ENCODE results near the gene TSPAN11. TPM values are rescaled to one million over a fixed set of nuclear protein-coding genes. Genes with fewer than 3 reads are reported as not detected.

Gene TSPAN11
- total and polyA plus RNA-seq, 2 donors (not counting 1 experiment from before 2014, with no cell fraction given): not detected

DNA sequence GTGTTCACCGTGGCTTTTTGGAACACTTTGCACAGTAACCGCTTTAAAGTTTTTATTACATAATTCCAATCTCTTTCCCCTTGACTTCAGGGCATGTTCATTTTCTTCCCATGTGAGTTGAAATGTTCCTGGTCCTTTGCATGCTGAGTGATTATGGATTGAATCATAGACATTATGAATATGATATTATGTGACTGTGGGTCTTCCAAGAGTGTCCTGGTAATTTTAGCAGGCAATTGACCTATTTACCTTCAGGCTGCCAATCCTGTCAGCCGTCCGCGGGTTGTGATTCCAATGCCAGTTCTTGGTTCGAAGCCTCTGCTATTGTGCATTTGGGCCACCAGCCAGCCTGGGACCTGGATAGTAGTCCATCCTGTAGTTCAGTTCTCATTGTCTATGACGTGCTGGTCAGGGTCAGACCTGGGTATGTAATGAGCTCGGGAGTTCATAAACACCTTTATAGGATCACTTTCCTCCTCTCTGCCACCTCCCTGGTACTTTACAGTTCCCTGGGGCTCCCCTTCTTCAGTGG lies 114.6 kb downstream of the TSPAN11 start:
- Mint-ChIP-seq H3K4me1 (no peaks in the 10 kb centered on the region), H3K27ac (no peak overlapping the region), H3K27me3 (no peaks in the 10 kb centered on the region), H3K9me3 (ENCODE audit: insufficient read depth) (no peaks in the 10 kb centered on the region), H3K4me3 (no peak overlapping the region)
- no peak overlapping the region for H2AFZ ChIP-seq (ENCODE audit: insufficient read depth, low read depth, low read length, poor library complexity, severe bottlenecking)
- H3K9me3 ChIP-seq (ENCODE audit: control extremely low read depth in 1 of 3, control insufficient read depth in 2 of 3, insufficient read depth in 1 of 3, low read length in 2 of 3): no peaks in the 10 kb centered on the region
- CTCF ChIA-PET: no interaction called here
- no peaks in the 10 kb centered on the region for H4K20me1 ChIP-seq (ENCODE audit: control insufficient read depth, insufficient read depth, low read length, poor library complexity, severe bottlenecking)
- POLR2A ChIA-PET: no interaction called here
- no peak overlapping the region for H3K9ac ChIP-seq (ENCODE audit: low read length)
- H3K79me2 ChIP-seq (ENCODE audit: control insufficient read depth, insufficient read depth, low read length): no peaks in the 10 kb centered on the region
- H3K4me3 ChIP-seq (ENCODE audit: control extremely low read depth in 1 of 5, extremely low read depth in 1 of 5, insufficient read depth in 1 of 5, low read depth in 2 of 5, low read length in 4 of 5): no peak overlapping the region
- no peak overlapping the region for H3K27ac ChIP-seq (ENCODE audit: low read length in 2 of 2)
- H3K4me2 ChIP-seq (replicated peaks; ENCODE audit: low read depth, low read length, poor library complexity, severe bottlenecking): no peak overlapping the region
- TF ChIP-seq, protein P1, sequence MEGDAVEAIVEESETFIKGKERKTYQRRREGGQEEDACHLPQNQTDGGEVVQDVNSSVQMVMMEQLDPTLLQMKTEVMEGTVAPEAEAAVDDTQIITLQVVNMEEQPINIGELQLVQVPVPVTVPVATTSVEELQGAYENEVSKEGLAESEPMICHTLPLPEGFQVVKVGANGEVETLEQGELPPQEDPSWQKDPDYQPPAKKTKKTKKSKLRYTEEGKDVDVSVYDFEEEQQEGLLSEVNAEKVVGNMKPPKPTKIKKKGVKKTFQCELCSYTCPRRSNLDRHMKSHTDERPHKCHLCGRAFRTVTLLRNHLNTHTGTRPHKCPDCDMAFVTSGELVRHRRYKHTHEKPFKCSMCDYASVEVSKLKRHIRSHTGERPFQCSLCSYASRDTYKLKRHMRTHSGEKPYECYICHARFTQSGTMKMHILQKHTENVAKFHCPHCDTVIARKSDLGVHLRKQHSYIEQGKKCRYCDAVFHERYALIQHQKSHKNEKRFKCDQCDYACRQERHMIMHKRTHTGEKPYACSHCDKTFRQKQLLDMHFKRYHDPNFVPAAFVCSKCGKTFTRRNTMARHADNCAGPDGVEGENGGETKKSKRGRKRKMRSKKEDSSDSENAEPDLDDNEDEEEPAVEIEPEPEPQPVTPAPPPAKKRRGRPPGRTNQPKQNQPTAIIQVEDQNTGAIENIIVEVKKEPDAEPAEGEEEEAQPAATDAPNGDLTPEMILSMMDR (IDR thresholded peaks at IDR 0.05): no peak
- no peak for TF ChIP-seq EZH2 (IDR thresholded peaks at IDR 0.05; ENCODE audit: borderline replicate concordance, insufficient read depth, low read depth, low read length, poor library complexity, severe bottlenecking)
- H3K4me1 ChIP-seq (ENCODE audit: control insufficient read depth in 2 of 2, insufficient read depth in 2 of 2, low read length in 2 of 2): no peaks in the 10 kb centered on the region
- DNase-seq (no peak), ATAC-seq (ENCODE audit: low read depth) (no peak)
- H3K36me3 ChIP-seq (replicated peaks in 1 of 2; ENCODE audit: control extremely low read depth in 1 of 2, control insufficient read depth in 1 of 2, extremely low read depth in 1 of 2, insufficient read depth in 2 of 2, low read length in 1 of 2): no peaks in the 10 kb centered on the region
- 99% methylated on average over 5 of the region's 8 CpGs for WGBS (ENCODE audit: insufficient coverage)
- peaks cover 0 to 4% (median 0%) of the 10 kb centered on the region in 4 experiments for H3K27me3 ChIP-seq (replicated peaks in 1 of 4; ENCODE audit: control extremely low read depth in 1 of 4, control insufficient read depth in 3 of 4, insufficient read depth in 4 of 4, low read length in 3 of 4)
- intact Hi-C loops (cut with micrococcal nuclease): no loop called here

Other genes starting within 250 kb of the TSPAN11 start
- gene IPO8, start 230.9 kb upstream of the TSPAN11 start, total RNA-seq: 58.1 and 60.2 TPM in 2 replicates
- gene IPO8, start 230.9 kb upstream of the TSPAN11 start, polyA plus RNA-seq: 7.5 and 8.4 TPM in 2 replicates
- 55.2 and 57.8 TPM in 2 replicates for gene CAPRIN2, start 171.8 kb upstream of the TSPAN11 start, total RNA-seq
- 24.5 and 31.3 TPM in 2 replicates for gene CAPRIN2, start 171.8 kb upstream of the TSPAN11 start, polyA plus RNA-seq
- gene DDX11, start 147.1 kb downstream of the TSPAN11 start, total RNA-seq: 56.0 and 68.0 TPM in 2 replicates
- gene DDX11, start 147.1 kb downstream of the TSPAN11 start, polyA plus RNA-seq: 39.8 and 90.2 TPM in 2 replicates